Activated CD8-positive, alpha-beta memory T cell treated with anti-CD3 and anti-CD28 coated beads, Interleukin-2, amount 50 U/mL, for 4 hours (primary cell): ENCODE results near the gene RAF1.

ENCODE experiments used
- DNase-seq: peaks from one replicate; pipeline ENCODE4 v3.0.0-alpha.2; 2020

RAF1 gene

DNA sequence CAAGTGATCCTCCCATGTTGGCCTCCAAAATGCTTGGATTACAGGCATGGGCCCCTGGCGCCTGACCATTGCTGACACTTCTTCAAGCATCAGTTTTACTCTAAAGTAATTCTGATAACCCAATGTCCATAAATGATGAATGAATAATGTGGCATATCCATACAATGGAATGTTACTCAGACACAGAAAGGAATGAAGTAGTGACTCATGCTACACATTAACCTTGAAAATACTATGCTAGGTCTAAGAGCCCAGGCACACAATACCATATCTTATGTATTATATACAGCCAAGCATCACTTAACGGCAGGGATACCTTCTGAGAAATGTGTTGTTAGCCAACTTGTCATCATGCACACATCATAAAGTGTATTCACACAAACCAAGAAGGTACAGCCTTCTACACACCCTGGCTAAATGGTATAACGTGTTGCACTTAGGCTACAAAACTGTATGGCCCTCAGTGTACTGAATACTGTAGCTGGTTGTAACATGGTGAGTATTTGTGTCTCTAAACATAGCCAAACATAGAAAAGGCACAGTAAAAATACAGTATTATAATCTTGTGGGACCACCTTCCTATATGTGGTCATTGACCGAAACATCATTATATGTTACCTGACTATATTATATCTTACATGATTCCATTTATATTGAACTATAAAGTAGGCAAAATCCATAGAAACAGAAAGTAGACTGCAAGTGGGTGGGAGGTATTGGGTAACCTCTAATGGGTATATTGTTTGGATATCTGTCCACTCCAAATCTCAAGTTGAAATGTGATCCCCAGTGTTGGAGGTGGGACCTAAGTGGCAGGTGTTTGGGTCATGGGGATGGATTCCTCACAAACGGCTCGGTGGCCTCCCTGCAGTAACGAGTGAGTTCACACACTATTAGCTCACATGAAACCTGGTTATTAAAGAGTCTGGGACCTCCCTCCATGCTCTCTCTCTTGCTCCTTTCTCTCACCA, 75.6 kb downstream of the RAF1 start:
- no peak for DNase-seq

DNA sequence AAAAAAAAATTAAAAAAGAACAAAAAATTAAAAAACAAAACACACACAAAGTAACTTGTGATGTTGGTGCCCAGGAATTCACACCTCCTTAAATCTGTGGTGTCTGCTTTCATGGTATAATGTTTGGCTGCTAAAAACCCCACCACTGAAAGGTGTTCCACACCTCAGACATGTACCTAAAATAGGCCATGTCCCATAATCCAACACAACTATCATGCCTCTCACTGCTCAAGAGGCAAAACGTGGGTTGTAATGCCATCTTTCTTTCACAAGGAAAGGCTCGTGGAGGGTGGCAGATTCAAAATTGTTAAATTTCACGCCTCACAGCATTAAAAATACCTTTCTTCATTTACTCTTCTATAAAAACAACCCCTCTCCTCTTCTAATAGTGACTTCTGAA, 77.5 kb downstream of the RAF1 start:
- DNase-seq, result no peak

DNA sequence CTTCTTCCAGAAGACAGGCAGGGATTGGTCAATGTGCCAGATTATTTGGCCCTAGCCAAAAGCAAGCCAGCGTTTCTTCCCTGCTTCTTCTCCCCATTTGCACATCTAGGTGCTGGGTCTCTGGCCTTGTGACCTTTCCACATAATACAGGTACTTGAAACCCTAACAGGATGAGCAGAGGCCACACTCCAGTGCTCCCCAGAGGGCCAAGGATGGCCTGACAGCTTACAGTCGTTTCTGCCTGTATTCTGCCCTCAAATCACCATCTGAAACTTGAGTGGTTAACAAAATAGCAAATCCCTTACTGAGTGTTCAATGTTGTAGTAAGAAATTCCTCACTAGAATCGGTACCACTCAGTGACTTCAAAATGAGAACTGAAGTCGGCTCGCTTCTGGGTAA, 77.9 kb downstream of the RAF1 start:
- DNase-seq, result no peak

DNA sequence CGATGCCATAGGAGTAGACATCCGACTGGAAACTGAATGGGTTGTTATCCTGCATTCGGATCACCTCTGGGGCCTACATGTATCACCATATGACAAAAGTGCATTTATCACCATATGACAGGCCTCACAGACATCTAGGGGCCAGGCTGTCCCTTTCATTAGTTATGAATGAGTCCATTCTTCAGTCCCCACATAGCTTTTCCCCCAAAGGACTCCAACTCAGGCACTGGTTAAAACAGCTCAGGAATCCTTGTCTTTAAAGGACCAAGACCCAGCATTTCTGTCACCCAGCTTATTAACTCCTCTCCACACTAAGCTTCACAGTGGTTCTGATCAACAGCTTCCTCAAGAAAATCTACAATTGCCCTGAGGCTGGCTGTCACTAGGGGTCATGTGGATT, 78.7 kb downstream of the RAF1 start:
- no peak for DNase-seq

GRCh38 chr3:12584083-12584482, 79.8 kb downstream of the RAF1 start:
- no peak for DNase-seq

GRCh38 chr3:12583280-12583679, 80.6 kb downstream of the RAF1 start:
- no peak for DNase-seq

DNA sequence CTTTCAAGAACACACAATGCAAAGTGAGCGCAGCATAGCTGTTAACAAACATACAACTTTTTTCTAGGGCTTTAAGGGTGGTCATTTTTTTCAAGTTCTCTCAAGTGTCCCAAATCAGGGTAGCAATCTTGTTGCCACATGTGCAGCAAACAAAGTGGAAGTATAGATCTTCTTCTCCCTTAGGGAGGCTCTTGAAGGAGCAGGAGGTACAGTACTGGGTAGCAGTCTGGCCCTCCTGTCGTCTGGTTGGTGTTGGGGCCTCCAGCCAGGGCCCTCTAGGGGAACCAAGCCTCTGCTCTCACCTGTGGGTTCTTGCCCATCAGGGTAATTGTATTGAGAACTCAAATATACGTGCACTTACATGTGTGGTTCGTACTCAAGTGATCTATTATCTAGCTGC, 81.2 kb downstream of the RAF1 start:
- DNase-seq, result no peak

DNA sequence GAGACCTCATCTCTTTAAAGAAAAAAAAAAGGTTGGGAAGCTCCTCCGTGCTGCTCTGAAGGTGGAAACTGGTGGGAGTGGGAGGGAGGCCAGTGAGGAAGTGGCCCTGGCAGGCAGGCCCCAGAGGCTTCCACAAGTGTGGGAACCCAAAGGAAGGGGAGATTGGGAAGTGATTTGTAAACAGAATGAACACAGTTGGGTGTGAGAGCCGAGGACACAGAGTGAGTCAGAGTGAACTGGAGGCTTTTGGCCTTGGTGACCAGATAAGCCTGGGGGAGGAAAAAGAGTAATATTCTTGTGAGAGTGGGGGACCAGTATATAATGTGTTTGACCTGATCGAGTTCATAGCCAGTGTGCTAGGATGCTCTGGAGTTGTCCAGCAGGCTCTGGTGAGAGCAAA, 84.0 kb downstream of the RAF1 start:
- DNase-seq, result no peak

DNA sequence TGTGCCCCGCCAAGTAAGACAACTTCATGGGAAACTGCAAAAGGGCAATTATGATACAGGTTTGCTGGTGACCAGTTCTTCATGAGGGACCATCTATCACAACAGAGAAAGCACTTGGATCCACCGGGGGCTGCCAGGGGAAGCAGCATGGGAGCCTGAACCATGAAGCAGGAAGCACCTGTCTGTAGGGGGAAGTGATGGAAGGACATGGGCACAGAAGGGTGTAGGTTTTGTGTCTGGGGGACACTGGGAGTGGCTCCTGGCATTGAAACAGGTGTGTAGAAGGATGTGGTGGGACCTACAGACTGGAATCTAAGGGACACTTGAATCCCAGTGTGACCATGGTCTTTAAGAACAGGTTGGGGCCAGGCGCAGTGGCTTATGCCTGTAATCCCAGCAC, 84.5 kb downstream of the RAF1 start:
- no peak for DNase-seq

DNA sequence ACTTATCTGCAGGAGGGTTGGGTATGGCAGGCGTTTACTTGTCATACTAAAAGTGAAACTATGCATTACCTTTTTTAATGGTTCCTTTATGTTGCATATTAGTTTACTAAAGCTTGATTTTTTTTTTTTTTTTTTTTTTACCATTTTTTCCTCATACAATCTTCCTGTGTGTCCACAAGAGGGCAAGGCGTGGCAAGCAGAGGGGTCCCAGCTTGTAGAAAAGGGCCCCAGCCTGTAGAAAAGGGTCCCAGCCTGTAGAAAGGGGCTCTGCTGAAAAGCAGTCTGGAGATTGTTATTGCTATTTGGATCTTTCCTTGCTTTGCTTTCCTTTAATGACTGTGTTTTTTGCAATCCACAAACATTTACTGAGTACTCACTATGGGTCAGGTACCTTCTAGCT, 85.2 kb downstream of the RAF1 start:
- no peak for DNase-seq

DNA sequence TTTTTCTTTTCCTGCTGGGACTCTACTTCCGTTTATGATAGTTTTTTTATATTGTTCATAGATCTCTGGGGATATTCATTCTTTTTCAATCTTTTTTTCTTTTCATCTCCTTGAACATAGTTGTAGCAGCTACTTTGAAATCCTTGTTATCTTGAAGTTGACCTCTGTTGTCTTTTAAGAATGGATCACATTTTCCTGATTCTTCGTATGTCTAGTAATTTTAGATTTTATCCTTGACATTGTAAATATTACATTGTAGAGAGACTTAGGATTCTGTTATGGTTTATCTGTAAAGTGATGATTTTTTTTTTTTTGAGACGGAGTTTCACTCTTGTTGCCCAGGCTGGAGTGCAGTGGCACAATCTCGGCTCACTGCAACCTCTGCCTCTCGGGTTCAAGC, 86.5 kb downstream of the RAF1 start:
- no peak for DNase-seq

- no peak for DNase-seq
Measured at GRCh38 chr3:12574661-12575060, 89.3 kb downstream of the RAF1 start.

- DNase-seq, result no peak
Measured at GRCh38 chr3:12574131-12574530, 89.8 kb downstream of the RAF1 start.

DNA sequence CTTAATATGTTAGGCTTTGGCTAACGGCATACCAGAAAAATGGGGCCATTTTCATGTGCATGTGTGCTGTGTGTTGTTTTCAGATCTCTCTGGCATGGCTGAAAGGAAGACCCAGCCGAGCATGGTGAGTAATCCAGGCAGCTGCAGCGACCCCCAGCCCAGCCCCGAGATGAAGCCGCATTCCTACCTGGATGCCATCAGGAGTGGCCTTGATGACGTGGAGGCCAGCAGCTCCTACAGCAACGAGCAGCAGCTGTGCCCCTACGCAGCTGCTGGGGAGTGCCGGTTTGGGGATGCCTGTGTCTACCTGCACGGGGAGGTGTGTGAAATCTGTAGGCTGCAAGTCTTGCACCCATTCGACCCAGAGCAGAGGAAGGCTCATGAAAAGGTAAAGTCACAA, 91.9 kb downstream of the RAF1 start:
- DNase-seq, result no peak

GRCh38 chr3:12569836-12570235, 94.1 kb downstream of the RAF1 start:
- no peak for DNase-seq

- DNase-seq, result no peak
Measured at GRCh38 chr3:12568747-12569146, 95.2 kb downstream of the RAF1 start.

DNA sequence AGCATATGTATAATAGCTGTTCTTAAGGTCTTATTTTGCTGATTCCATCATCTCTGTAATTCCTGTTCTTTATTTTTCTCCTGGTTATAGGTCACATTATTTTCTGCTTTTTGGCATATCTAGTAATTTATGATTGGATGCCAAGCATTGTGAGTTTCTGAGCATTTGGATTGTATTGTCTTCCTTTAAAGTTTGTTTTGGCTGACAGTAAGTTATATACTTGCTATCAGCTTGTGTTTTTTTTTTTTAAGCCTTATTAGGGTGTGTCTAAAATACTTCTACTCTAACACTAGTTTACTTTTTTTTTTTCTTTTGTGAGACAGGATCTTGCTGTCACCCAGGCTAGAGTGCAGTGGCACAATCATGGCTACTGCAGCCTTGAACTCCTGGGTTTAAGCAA, 96.9 kb downstream of the RAF1 start:
- DNase-seq, result no peak

GRCh38 chr3:12562451-12562850, 101.5 kb downstream of the RAF1 start:
- no peak for DNase-seq

DNA sequence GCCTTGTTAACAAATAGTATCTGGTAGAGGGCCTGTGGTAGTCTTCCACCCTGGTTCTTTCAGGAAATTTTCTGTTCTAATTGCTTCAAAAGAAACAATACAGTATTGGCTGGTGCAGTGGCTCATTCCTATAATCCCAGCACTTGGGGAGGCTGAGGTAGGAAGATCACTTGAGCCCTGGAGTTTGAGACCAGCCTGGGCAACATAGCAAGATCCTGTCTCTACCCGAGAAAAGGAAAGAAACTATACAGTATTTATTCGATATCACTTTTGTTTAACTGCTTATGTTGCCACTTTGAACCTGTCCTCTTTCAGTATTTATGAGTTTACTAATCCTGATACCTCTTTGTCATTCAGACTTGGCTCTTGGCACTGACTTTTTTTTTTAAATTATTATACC, 102.5 kb downstream of the RAF1 start:
- DNase-seq, result no peak

- no peak for DNase-seq
Measured at GRCh38 chr3:12560505-12561190, 103.3 kb downstream of the RAF1 start.

GRCh38 chr3:12559520-12559919, 104.4 kb downstream of the RAF1 start:
- DNase-seq, result no peak

DNA sequence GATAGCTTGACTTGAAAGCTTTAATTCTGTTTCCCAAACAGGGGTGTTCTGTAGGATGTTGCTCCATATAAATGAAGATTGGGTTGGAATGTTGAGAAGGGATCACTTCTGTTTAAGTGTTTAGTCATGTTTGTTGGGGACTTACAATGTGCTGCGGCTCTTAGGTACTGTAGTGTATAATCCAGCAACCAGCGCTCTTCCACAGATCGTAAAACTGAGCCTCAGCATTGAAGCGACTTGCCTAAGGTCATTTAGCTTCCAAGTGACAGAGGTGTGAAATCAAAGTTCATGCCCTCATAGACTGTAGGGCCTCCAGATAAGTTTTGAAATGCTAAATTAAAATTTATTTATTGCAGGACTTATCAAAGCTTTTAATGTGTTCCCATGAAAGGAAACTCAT, 105.2 kb downstream of the RAF1 start:
- no peak for DNase-seq

DNA sequence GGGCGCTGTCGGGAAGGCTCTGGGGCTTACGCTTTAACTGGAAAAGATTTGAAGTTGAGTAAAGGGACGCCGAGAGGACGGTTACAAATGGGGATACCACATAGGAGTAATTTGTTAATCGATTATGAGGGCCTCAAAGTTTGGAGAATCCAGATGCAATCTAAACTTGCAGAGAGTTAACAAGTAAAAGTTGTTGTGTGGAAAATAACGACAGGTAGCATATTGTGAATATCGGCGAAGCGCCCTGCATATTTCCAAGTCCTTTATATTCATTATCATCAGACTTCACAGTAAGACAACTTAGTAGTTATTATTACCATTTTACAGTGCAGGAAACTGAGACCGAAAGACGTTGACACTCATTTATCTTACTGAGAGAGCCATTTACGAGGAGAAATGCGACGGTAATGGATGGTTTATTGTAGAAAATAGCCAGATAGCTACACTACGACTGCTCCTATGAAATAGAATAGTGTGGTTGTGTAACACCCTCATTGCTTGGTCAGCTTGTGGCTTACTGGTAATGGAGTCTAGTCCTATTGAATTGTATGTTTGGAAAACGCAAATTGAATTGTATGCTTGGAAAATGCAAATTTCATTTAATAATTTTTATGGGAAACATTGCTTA, 106.3 kb downstream of the RAF1 start:
- no peak for DNase-seq
